COR-L47 (cell line): ENCODE measurements around the gene AKT1S1.
A peak's percentile ranks its signal among the peaks of the same experiment; 100 is the strongest.

Experiments
- DNase-seq: peaks from one replicate; lab custom pipeline; 2025; lab: John Stamatoyannopoulos, UW

The AKT1S1 gene

DNA sequence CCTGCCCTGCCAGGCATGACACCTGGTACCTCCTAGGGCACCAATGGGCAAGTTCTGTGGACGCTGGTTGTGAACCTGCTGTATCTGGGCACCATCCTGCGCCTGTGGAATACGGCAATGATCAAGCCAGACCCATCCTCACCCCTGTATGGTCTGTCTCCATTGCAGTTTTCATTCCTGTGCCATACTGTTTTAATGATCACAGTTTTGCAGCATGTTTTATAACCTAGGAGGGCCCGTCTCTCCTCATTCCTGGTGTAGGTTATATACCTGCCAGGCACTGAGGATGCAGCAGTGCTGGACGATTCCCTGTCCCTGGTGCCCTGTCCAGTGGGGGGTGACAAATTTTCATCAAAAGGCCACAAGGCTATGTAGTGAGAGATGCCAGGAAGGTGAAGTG, 5.9 kb upstream of the AKT1S1 start:
- DNase-seq = no peak

DNA sequence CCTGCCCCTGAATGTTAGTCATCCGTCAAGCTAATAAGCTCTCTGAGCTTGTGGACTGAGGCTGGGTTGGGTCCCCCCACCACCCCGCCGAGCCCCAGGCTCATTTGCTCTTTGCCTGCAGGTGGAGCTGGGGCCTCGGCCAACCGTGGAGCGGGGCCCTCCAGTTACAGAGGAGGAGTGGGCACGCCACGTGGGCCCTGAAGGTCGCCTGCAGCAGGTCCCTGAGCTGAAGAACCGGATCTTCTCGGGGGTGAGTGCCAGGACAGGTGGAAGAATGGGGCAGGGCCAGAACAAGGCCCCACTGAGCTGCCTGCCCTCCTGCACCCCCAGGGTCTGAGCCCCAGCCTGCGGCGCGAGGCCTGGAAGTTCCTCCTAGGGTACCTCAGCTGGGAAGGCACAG, 5.5 kb upstream of the AKT1S1 start:
- no peak for DNase-seq

DNA sequence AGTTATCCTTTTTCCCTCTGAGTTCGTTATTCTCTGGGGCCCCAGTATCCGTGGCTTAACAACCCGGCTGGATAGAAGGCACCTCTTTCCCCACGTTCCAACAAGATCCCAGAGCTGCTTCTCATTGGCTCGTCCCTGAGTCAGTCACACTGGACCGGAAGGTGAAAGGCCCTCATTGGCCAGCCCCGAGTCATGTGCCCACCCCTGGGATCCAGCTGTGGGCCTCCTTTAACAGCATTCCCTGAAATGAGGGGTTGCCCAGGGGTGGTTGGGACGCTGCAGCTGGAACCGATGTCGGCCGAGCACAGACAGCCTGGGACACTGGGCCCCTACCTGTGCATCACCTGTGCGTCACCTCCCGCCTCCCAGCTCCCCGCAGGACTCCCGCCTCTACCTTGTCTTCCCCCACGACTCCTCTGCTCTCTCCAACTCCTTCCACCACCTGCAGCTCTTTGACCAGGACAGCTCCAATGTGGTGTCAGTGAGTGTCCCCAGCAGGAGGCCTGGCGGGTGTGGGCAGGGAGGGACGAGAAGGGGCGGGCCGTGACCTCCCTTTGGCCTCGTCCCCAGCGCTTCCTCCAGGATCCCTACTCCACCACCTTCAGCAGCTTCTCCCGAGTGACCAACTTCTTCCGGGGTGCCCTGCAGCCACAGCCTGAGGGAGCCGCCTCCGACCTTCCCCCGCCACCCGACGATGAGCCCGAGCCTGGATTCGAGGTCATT, 4.7 kb upstream of the AKT1S1 start:
- no peak for DNase-seq

DNA sequence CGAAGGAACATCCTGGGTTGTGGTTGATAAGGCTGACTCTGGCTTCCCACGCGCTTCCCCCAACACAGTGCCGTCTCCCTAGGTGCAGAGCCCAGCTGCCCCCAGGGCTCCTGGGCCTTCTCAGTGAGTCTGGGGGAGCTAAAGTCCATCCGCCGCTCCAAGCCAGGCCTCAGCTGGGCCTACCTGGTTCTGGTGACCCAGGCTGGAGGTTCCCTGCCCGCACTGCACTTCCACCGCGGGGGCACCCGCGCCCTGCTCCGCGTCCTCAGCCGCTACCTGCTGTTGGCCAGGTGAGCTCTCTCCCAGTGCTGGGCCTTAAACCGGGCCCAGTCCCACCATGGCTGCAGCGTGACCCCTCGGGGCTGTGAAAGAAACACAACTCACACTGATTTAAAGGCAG, 4.0 kb upstream of the AKT1S1 start:
- DNase-seq = no peak

DNA sequence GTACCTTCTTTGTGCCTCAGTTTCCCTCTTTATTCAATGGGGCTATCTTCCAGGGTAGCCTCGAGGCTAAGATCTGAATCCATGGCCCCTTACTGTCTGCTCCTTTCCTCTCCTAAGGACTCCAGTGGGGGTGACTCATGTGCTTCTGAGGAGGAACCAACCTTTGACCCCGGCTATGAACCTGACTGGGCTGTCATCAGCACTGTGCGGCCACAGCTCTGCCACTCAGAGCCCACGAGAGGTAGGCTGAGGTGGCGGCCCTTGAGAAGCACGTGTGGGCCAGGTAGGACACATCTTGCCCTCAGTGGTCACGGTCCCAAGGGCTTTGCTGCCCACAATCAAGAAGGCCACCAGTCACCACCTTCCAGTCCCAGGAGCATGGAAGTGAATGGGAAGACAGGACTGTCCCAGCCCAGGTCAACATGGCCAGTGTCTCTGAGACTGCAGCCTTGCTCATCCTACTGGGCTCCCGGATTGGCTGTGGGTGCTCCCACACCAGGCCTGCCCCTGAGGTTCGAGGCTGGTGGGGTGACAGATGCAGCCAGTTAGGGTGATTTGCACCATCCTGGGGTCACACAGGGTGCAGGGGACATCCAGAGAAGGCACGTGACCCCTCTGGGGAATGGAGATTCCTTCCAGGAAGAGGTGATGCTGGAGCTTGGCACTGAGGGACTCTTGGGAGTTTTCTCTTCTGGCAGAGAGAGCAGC, 3.2 kb upstream of the AKT1S1 start:
- no peak for DNase-seq

DNA sequence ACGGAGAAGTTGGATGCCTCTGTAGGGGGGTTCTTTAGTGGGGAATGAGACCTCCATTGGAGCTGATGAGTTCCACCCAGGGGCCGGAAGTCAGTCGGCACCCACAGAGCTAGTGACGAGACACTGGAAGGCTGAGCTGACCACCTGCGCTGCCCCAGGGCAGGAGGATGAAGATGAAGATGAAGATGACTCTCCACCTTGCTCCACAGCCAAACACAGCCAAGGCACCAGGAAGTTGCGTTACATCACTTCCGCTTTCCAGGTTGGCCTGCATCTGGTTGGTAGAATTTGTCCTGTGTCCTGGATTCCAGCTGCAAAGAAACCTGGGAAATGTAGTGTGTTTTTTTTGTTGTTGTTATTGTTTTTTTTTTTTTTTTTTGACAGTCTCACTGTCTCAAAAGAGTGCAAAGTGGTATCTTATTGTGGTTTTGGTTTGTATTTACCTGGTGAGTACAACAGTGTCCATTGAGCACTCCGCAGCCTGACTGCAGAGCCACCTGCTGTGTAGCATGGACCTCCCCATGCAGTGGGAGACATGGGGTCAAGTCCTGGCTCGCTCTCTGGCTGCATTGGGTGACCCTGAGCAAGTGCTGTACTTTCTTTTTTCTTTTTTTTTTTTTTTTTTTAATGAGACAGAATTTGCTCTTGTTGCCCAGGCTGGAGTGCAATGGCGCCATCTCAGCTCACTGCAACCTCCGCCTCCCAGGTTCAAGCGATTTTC, 2.2 kb upstream of the AKT1S1 start:
- DNase-seq = no peak

DNA sequence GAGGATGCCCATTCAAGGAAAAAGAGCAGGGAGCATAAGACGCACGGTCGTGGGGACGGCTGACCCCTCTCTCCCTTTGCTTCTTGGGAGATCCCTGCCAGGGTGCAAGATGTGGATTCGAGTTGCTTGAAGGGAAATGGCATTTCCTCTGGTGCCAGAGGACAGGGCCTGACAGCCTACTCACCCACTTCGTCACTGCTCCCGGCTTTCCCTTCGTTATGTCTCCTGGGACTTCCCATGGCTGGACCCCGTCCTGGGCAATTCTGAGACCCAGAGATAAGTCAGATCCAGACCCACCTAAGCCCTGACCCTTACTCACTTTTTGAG, 1.6 kb upstream of the AKT1S1 start:
- DNase-seq = no peak

DNA sequence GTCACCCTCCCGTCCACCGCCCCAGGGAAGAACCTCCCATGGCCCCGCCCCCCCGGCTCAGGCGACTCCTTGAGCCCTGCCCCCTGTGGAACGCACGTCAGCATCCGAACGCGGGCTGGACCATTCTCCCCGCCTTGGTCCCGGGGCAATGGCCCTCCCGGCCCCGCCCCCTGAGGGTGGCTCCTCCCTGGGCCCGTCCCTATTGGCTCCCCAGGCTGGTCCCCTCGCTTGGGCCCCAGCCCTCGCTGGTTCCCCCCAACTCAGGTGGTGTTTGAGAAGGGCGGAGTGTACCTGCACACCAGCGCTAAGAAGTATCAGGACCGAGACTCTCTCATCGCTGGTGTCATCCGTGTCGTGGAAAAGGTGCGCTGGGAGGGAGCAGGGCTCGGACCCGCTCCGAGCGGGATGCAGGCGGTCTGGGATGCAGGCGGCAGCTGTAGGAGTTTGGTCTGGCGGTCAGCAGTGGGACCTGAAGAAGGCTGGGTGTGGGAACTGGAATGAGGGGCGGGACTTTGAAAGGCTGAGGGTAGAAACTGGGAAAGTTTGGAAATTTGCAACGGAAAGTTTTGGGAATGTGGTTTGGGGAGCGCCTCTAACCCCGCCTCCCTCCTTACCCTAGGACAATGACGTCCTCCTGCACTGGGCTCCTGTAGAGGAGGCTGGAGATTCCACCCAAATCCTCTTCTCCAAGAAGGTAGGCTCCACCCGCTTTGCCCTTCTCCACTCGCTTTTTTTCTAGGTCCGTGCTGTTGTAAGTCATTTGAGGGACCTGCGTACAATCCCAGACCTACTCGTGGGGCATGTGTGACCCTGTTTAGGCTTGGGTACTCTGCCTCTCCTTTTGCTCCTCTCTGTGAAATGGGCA, 956 bp upstream of the AKT1S1 start:
- peak; percentile 93 for DNase-seq

DNA sequence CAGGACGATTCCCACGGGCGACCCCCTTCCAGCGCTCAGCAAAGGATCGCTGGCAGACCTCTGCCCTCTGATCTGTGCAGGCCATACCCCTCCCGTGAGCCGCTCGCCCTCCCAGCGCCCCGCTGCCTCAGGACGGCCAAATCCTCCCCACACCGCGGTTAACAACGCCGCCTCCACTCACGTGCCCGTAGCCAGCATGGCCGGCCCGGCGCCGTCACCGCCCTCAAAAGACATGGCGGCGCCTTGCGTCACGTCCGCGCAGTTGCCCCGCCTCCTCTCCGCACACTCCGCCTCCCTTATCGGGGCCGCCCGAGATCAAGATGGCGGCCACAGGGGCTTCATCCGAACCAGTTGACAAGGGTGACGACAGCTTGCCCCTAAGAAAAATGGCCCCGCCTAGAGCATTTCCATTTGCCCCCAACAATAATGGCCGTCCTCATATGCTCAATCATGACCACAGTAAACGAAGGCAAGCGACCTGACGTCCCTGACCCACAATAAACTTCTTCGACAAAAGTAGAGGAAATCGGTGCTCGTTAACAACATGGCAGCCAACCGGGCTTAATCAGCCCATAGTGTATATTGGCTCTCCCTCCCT, 634 bp downstream of the AKT1S1 start:
- DNase-seq = peak; percentile 98

DNA sequence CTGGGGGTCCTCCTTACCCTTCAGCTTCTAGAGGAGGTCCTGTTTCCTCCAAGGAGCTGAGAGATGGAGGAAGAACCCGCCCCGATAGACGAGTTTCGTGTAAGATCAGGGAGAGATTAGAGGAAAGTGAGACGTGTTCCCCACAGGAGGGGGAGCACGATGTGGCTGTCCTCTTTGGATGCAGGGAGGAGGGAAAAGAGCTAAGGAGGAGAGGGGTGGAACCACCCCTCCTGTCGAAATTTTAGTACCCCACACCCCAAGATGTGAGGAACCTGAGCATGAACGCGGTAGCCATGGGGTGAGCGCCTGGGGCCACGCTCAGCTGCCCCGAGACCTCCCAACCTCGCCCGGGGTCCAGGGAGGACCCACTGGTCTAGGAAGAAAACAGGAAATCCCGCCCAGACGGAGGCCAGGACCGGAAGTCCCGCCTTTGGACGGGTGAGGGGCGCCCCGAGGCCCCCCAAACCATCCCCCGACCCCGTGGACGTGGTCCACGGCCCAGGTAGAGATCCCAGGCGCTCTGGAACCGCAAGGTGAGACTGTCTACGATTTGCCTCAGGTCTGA, 1.2 kb downstream of the AKT1S1 start:
- DNase-seq = peak; percentile 23

DNA sequence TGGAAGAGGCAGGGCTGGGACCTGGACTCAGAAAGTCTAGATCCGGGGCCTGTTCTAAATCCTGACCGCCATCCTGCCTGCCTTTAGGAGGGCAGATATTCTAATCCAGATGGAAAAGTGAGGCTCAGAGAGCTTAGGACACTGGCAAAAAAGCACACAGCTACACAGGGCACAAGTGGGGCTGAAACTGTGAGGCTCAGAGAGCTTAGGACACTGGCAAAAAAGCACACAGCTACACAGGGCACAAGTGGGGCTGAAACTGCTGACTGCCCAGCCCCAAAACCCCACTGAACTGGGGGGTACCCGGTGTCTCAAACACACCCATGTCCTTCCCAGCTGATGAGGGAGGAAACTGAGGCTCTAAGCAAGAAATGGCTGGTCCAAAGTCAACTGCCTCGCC, 2.0 kb downstream of the AKT1S1 start:
- DNase-seq = no peak

DNA sequence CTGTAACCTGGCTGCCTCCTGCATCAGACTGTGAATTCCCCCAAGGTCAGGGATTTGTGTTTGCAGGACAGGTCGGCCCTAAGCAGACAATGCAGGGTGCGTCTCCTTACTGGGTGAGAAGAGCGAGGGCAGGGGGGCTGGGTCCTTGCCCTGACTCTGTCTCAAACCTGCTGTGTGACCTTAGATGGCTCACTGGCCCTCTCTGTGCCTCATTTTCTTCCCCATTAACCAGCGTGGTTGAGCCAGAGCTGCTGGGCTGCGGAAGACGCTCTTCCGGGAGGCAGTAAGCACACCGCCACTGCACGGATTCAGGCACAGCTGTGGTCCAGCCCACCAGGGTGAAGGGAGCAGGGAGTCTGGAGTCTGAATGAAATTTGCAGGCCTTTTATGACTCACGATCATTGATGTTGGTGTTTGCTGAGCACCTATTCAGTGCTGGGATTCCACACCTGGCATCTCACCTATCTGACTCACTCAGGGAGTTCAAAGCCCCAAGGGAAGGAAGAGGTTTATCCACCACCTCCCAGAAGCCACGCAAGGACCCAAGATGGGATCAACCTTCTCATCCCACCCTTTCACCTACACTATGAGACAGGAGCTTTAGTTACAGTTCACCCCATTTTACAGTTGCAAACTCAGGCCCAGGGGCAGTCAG, 2.5 kb downstream of the AKT1S1 start:
- DNase-seq = no peak

DNA sequence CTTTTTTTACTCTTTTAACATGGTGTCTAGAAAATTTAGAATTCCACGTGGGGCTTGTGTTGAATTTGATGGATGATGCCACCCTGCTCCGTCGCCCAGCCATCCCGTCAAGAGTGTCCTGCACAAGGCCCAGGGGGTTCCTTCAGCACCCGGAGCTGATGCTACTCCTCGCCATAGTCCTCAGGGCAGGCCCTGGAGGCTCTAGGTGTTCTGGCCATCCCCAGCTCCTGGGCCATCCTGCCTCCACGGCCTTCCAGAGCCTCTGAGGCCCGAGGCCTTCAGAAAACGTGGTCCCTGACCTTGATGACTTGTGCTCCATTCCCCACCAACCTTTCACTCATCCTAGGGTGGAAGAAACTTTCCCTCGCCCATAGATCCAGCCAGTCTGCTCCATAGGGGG, 3.3 kb downstream of the AKT1S1 start:
- DNase-seq = no peak

DNA sequence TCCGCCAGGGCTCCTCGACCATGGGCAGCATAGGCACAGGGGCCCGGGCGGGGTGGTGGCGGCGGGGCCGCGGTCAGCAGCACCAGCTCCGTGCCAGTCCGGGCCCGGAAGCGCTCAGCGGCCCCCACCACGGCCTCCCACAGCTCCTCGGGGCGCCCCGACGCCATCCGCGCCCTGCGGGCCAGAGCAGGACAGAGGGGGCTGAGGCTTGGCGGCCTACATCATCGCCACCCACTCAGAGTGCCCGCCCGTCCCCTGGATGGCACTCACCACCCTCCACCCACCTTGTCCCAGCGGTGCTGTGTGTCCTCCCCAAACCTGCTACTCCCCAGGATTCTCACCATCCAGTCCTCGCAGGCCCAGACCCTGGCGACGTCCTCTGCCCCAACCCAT, 4.0 kb downstream of the AKT1S1 start:
- DNase-seq = no peak

DNA sequence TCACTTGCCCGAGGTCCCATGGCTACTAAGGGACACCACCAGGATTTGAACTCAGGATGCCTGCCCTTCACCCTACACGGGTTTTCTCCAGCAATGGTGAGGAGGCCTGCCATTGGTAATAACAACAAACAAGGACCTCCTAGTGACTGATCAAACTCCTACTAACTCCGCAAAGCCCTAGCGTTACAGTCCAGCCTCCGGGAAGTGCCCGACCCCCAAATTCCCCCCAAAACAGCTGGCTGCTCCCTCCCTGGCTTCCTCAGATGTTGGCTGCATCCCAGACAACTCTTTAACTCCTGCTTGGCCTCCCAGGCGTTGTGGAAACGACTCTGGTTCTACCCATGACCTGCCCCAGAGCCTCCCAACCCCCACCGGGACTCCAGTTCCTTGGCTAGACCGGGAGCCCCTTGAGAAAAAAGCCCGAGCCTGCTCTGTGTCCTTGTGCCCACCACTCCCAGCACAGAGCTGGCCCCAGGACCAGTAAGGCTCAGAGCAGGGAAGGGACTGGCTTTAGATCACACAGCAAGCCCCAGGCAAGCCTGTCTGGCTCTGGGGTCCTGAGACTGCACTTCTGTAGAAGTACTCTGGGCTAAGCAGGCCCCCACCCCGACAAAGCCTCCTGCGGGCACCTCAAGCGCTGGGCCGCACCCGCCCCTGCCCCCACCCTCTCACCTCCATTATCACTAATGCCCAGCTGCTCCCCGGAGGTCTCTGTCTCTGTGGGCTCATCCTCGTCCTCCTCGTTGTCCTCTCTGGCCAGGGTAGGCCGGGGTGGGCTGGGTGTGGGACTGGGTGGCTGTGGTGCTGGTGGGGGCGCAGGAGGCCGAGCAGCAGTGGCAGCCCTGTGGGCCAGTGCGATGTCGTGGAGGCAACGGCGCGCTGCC, 4.7 kb downstream of the AKT1S1 start:
- no peak for DNase-seq

DNA sequence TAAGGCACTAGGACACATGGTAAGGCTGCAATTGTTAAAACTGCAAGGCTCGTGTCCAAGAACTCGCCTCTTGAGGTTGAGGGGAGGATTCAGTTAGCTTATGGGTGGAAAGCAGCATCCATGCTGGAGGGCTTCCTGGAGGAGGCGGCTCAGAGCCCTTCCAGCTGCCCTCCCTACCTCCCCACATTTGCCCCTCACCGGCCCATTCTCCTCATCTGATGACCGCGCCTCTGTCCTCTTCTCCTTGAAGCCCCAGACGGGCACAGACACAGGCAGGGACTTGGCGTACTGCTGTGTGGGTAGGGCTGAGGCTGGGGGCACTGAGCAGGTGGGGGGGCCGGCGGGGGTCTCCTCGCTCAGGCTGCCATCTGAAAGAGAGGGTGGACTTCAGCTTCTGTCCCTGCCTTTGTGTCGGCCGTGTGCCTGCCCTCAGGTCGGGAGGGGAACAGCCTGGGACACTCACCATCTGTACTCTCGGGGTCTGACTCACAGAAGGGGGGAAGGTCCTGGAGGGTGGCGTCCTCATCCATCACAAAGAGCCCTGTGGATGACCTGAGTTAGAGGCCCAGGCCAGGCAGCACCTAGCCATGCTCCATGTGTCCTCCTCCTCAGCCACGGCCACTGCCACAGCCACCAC, 5.7 kb downstream of the AKT1S1 start:
- no peak for DNase-seq

DNA sequence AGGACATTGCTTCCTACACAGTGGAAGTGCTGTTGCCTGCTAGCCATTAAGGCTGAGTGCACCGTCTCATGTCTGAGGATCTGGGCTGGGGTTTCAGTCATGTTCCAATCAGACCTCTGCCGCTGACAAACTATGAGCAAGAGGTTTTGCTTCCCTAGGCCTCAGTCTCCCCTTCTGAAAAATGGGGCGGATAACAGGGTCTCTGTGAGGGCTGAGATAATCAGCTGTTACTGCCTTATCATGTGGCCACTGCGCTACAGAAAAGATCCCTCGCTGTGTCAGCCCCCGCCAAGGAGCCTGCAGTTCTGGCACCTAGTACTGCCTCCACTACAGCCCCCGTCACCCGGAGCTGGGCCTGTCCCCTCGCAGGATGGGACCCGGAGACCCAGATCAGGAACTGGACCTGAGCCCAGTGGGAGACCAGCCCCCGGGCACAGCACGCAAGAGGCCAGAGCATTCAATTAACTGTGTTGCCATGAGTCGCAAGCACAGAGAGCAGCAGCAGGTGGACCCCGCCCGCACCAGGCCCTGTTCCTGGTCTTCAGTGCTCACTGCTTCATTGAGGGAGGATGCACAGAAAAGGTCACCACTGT, 6.8 kb downstream of the AKT1S1 start:
- DNase-seq = no peak

DNA sequence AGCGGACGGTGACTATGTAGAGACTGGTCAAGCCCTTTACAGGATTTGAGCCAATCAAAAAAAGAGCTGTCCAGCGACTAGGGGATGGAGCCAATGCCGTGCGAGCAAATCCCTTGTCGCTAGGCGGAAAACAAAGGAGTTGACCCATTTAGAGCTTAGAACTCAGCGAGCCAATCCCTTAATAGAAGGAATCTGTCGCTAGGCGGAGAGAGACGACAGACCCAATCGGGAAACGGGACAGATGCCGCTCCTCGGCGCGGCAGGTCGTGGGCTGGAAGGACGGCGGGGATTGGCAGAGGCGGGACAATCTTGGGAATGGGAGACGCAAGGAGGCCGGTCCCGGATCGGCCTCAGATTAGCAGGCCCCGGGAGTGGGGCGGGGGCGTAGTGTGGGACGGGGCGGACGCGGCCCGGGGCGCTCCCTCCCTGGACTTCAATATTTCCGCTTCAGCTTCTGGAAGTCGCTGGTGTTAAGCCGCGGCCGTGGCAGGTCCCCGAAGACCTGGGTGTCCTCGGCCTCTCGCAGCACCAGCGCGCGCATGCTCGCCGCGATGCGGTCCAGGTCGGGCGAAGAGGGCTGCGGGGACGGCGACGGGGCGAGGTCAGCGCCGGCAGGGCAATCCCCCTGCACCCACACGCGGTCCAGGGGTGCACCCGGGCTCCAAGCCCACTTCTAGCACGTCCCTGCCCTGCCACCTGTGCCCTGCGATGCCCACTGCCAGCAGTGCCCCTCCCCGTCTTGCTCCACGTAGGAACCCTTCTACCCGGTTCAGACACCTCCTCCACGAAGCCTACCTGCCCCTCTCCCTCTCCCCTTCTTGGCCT, 7.5 kb downstream of the AKT1S1 start:
- DNase-seq = peak; percentile 100
